ENCODE measurements around the gene TPRN. TPM values are rescaled to one million over a fixed set of nuclear protein-coding genes. Genes with fewer than 3 reads are reported as not detected.

TPRN gene
- total RNA-seq, 5 donors from 2014 or later (not counting 1 experiment from before 2014, with no cell fraction given), result 5.8 to 12.8 (median 12.1) TPM

DNA sequence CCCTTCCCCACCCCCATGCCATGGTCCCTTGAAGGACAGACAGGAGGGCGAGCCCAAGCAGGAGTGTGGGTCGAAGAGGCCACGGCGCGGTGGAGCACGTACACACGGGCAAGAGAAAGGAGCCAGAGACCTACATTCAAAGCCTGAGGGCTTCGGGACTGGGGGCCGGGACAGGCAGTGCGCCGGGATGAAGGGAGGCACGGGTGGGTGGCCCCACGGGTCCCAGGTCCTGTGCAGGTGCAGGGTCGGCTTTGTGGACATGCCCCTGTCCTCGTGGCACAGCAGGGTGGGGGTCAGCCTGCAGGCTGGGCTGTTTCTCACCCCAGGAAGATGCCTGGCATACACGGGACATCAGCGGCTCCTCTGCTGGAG lies 40.5 kb downstream of the TPRN start:
- H3K36me3 Mint-ChIP-seq, result no peaks in the 10 kb centered on the region
- DNase-seq (no peak), ATAC-seq (replicated peaks in 1 of 4) (no peak)
- H3K27ac Mint-ChIP-seq, result no peak overlapping the region
- peaks cover 14 to 29% (median 20%) of the 10 kb centered on the region in 3 donors for H3K4me1 Mint-ChIP-seq
- H3K27me3 Mint-ChIP-seq, result peaks cover 30 to 62% of the 10 kb centered on the region in 2 donors
- POLR2A ChIA-PET, result no interaction called here
- Histone ChIP-seq H3K9me3 (no peaks in the 10 kb centered on the region), H3K4me3 (ENCODE audit: control insufficient read depth in 1 of 2, extremely low read depth in 1 of 2, low read length in 1 of 2) (no peak overlapping the region), H3K27me3 (replicated peaks in 1 of 2; ENCODE audit: control insufficient read depth in 2 of 2, extremely low read depth in 1 of 2, insufficient read depth in 2 of 2, low read length in 1 of 2) (peaks cover 10 to 95% of the 10 kb centered on the region in 2 experiments), H3K4me1 (ENCODE audit: control insufficient read depth in 1 of 2, extremely low read depth in 1 of 2, insufficient read depth in 2 of 2, low read length in 2 of 2) (peaks cover 3 to 42% of the 10 kb centered on the region in 2 experiments), H3K36me3 (ENCODE audit: control insufficient read depth in 2 of 2, extremely low read depth in 1 of 2, insufficient read depth in 1 of 2, low read length in 1 of 2) (no peaks in the 10 kb centered on the region), H3K27ac (ENCODE audit: low read length) (no peak overlapping the region)
- no peaks in the 10 kb centered on the region for H3K9me3 Mint-ChIP-seq
- H3K4me3 Mint-ChIP-seq, result no peak overlapping the region
- CTCF ChIA-PET, result no interaction called here
- WGBS (ENCODE audit: insufficient coverage), result 70% methylated on average over 16 of the region's 17 CpGs

- H3K4me1 Mint-ChIP-seq, result peaks cover 14 to 29% (median 20%) of the 10 kb centered on the region in 3 donors
- DNase-seq (no peak), ATAC-seq (replicated peaks in 1 of 4) (no peak)
- no peaks in the 10 kb centered on the region for H3K36me3 Mint-ChIP-seq
- Histone ChIP-seq H3K27me3 (replicated peaks in 1 of 2; ENCODE audit: control insufficient read depth in 2 of 2, extremely low read depth in 1 of 2, insufficient read depth in 2 of 2, low read length in 1 of 2) (peaks cover 10 to 93% of the 10 kb centered on the region in 2 experiments), H3K4me3 (ENCODE audit: control insufficient read depth in 1 of 2, extremely low read depth in 1 of 2, low read length in 1 of 2) (no peak overlapping the region), H3K9me3 (no peaks in the 10 kb centered on the region), H3K27ac (ENCODE audit: low read length) (no peak overlapping the region), H3K36me3 (ENCODE audit: control insufficient read depth in 2 of 2, extremely low read depth in 1 of 2, insufficient read depth in 1 of 2, low read length in 1 of 2) (no peaks in the 10 kb centered on the region), H3K4me1 (ENCODE audit: control insufficient read depth in 1 of 2, extremely low read depth in 1 of 2, insufficient read depth in 2 of 2, low read length in 2 of 2) (peaks cover 3 to 42% of the 10 kb centered on the region in 2 experiments)
- peaks cover 34 to 60% of the 10 kb centered on the region in 2 donors for H3K27me3 Mint-ChIP-seq
- WGBS (ENCODE audit: insufficient coverage), result 40% methylated on average over 9 of the region's 14 CpGs
- ChIA-PET CTCF (interaction anchor here in 1 of 2 donors (0.5 kb wide), 1 partner anchor 7 kb away, joined by 3 read pairs; no protein-coding TSS in a partner anchor), POLR2A (no interaction called here)
- no peaks in the 10 kb centered on the region for H3K9me3 Mint-ChIP-seq
- H3K4me3 Mint-ChIP-seq, result peak overlapping the region in 2 of 3 donors; percentile 13 to 22
- H3K27ac Mint-ChIP-seq, result peak overlapping the region in 1 of 2 donors; percentile 63
These were observed 41.2 kb downstream of the TPRN start for GRCh38 chr9:137159105-137160053.

DNA sequence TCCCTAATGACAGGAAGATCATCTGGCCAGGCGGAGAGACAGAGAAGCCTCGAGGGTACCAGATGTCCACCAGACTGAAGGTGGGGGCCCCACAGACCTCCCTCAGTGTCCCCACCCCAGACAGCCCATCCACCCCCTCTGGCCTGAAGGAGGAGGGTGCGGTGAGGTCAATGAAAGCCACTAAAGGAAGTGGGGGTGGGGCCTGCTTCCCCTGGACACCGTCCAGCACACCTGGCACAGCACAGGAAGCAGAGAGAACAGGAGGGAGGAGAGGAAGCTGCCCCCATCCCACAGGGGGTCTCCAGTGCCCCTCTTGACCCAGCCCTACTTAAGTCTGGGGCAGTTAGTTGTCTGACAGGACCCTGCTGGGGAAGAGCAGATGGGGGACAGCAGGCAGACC lies 41.9 kb downstream of the TPRN start:
- WGBS (ENCODE audit: insufficient coverage), result 0% methylated on average over 1 of the region's 4 CpGs
- Histone ChIP-seq H3K9me3 (no peaks in the 10 kb centered on the region), H3K4me3 (ENCODE audit: control insufficient read depth in 1 of 2, extremely low read depth in 1 of 2, low read length in 1 of 2) (no peak overlapping the region), H3K27ac (ENCODE audit: low read length) (no peak overlapping the region), H3K27me3 (replicated peaks in 1 of 2; ENCODE audit: control insufficient read depth in 2 of 2, extremely low read depth in 1 of 2, insufficient read depth in 2 of 2, low read length in 1 of 2) (peaks cover 7 to 89% of the 10 kb centered on the region in 2 experiments), H3K36me3 (ENCODE audit: control insufficient read depth in 2 of 2, extremely low read depth in 1 of 2, insufficient read depth in 1 of 2, low read length in 1 of 2) (no peaks in the 10 kb centered on the region), H3K4me1 (ENCODE audit: control insufficient read depth in 1 of 2, extremely low read depth in 1 of 2, insufficient read depth in 2 of 2, low read length in 2 of 2) (peaks cover 3 to 42% of the 10 kb centered on the region in 2 experiments)
- H3K4me3 Mint-ChIP-seq, result no peak overlapping the region
- no peaks in the 10 kb centered on the region for H3K36me3 Mint-ChIP-seq
- H3K9me3 Mint-ChIP-seq, result no peaks in the 10 kb centered on the region
- peaks cover 34 to 56% of the 10 kb centered on the region in 2 donors for H3K27me3 Mint-ChIP-seq
- H3K4me1 Mint-ChIP-seq, result peaks cover 14 to 29% (median 20%) of the 10 kb centered on the region in 3 donors
- POLR2A ChIA-PET, result no interaction called here
- no peak overlapping the region for H3K27ac Mint-ChIP-seq
- ATAC-seq (replicated peaks in 1 of 4) (no peak), DNase-seq (no peak)
- CTCF ChIA-PET, result interaction anchor here in 1 of 2 donors (0.5 kb wide), 1 partner anchor 8 kb away, joined by 3 read pairs; no protein-coding TSS in a partner anchor

DNA sequence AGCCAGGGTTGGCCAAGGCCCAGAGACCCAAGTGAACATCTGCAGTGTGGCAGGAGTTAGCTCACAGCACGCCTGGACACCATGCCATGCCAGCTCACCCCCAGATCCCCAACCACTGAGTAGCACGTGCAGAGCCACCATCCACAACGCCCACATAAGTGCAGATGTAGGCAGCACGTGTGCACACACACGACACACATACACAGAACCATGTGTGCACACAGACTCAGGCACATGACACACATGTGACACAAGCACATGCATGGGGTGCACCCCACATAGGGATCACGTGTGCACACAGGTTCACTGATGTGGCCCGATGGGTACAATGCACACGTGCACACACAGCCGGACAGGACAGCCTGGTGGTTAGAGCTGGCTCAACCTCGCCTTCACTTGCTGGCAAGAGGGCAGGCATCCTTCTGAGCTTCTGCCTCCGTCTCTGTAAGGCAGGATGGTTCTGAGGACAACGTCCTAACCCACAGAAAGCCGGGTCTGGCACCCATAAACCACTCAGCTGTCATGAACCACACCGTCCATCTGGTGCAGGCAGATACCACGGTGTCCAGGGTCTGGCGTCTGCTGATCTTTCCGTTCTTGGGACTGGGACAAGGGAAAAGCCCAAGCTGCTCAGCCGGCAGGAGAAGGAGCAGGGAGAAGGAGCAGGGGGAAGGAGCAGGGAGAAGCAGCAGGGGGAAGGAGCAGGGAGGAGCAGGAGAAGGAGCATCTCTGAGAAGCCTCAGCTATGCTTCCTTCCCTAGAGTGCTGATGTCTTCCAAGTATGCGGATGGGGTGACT lies 42.7 kb downstream of the TPRN start:
- Mint-ChIP-seq H3K4me3 (peak overlapping the region in 1 of 3 donors; percentile 56), H3K27me3 (peaks cover 30 to 53% of the 10 kb centered on the region in 2 donors), H3K36me3 (no peaks in the 10 kb centered on the region), H3K27ac (no peak overlapping the region), H3K4me1 (peaks cover 14 to 27% (median 18%) of the 10 kb centered on the region in 3 donors), H3K9me3 (no peaks in the 10 kb centered on the region)
- Histone ChIP-seq H3K27me3 (replicated peaks in 1 of 2; ENCODE audit: control insufficient read depth in 2 of 2, extremely low read depth in 1 of 2, insufficient read depth in 2 of 2, low read length in 1 of 2) (peaks cover 5 to 83% of the 10 kb centered on the region in 2 experiments), H3K27ac (ENCODE audit: low read length) (no peak overlapping the region), H3K4me1 (ENCODE audit: control insufficient read depth in 1 of 2, extremely low read depth in 1 of 2, insufficient read depth in 2 of 2, low read length in 2 of 2) (peaks cover 0 to 39% of the 10 kb centered on the region in 2 experiments), H3K9me3 (no peaks in the 10 kb centered on the region), H3K36me3 (ENCODE audit: control insufficient read depth in 2 of 2, extremely low read depth in 1 of 2, insufficient read depth in 1 of 2, low read length in 1 of 2) (no peaks in the 10 kb centered on the region), H3K4me3 (ENCODE audit: control insufficient read depth in 1 of 2, extremely low read depth in 1 of 2, low read length in 1 of 2) (no peak overlapping the region)
- ATAC-seq (replicated peaks in 1 of 4) (no peak), DNase-seq (no peak)
- POLR2A ChIA-PET, result no interaction called here
- WGBS (ENCODE audit: insufficient coverage), result 60% methylated on average over 18 of the region's 19 CpGs
- CTCF ChIA-PET, result no interaction called here

DNA sequence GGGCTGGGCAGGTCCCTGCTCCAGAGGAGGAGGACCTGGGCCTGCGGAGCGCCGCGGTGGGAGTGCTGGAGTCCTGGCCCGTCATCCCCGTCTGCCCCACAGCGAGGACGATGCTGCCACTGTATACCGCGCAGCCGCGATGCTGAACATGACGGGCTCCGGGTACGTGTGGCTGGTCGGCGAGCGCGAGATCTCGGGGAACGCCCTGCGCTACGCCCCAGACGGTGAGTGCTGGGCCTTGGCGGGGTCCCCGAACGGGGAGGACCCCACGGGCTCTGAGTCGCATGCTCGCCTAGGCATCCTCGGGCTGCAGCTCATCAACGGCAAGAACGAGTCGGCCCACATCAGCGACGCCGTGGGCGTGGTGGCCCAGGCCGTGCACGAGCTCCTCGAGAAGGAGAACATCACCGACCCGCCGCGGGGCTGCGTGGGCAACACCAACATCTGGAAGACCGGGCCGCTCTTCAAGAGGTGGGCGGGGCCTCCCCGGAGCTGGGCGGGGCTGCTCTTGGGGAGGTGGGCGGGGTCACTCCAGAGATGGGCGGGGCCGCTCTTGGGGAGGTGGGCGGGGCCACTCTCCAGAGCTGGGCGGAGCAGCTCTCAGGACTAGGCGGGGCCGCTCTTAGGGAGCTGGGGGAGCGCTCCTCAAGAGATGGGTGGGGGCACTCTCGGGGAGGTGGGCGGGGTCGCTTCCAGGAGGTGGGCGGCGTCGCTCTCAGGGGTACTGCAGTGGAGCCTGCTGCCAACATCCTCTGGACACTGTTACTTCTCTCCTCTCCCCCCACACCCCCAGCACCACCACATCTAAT lies 43.8 kb downstream of the TPRN start:
- Mint-ChIP-seq H3K27ac (no peak overlapping the region), H3K4me1 (peaks cover 14 to 26% (median 17%) of the 10 kb centered on the region in 3 donors), H3K27me3 (peaks cover 28 to 50% of the 10 kb centered on the region in 2 donors), H3K4me3 (peak overlapping the region; percentile 46 to 57 (median 56)), H3K36me3 (no peaks in the 10 kb centered on the region), H3K9me3 (no peaks in the 10 kb centered on the region)
- H3K27ac ChIP-seq (ENCODE audit: low read length), result no peak overlapping the region
- peak; percentile 72 to 77 (median 76) for ATAC-seq (replicated peaks in 1 of 4)
- peak in 33 of 35 experiments; percentile 5 to 72 (median 35) for DNase-seq
- H3K9me3 ChIP-seq, result no peaks in the 10 kb centered on the region
- ChIA-PET CTCF (no interaction called here), POLR2A (no interaction called here)
- H3K36me3 ChIP-seq (ENCODE audit: control insufficient read depth in 2 of 2, extremely low read depth in 1 of 2, insufficient read depth in 1 of 2, low read length in 1 of 2), result no peaks in the 10 kb centered on the region
- H3K4me3 ChIP-seq (ENCODE audit: control insufficient read depth in 1 of 2, extremely low read depth in 1 of 2, low read length in 1 of 2), result peak overlapping the region; percentile 29 to 40
- peaks cover 5 to 74% of the 10 kb centered on the region in 2 experiments for H3K27me3 ChIP-seq (replicated peaks in 1 of 2; ENCODE audit: control insufficient read depth in 2 of 2, extremely low read depth in 1 of 2, insufficient read depth in 2 of 2, low read length in 1 of 2)
- 9% methylated on average over 59 of the region's 65 CpGs for WGBS (ENCODE audit: insufficient coverage)
- peaks cover 0 to 31% of the 10 kb centered on the region in 2 experiments for H3K4me1 ChIP-seq (ENCODE audit: control insufficient read depth in 1 of 2, extremely low read depth in 1 of 2, insufficient read depth in 2 of 2, low read length in 2 of 2)

Data from T-cell (primary cell).